Measurements from ENCODE around the gene PTTG1. TPM values are rescaled to one million over a fixed set of nuclear protein-coding genes. Genes with fewer than 3 reads are reported as not detected.

Gene PTTG1
- total and polyA plus RNA-seq, 2 of the 4 experiments (the other 2 are of a cell fraction) = 98.6 to 118 TPM

DNA sequence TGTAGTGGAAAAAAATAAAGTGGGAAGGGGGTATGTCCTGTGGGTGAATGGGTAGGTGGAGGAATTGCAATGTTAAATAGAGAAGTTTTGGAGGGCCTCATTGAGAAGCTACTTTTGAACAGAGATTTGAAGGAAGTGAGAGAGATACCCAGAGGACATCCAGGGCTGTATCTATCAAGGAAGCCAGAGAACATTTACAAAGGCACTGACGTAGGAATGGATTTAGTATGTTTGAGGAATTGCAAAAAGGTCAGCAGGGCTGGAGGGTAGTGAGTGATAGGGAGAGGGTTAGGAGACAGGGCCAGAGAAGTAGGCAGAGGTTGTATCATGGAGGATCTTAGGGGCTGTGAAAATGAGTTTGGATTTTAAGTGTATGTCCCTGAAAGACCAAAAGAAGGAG, 13.9 kb downstream of the PTTG1 start:
- no peak overlapping the region for H3K23ac ChIP-seq (ENCODE audit: low read depth, low read length)
- no peak overlapping the region for H4K91ac ChIP-seq (ENCODE audit: insufficient read depth, low read depth, low read length)
- no peaks in the 10 kb centered on the region for H4K20me1 ChIP-seq (ENCODE audit: insufficient read depth, low read length)
- no peak overlapping the region for H2BK15ac ChIP-seq (ENCODE audit: low read depth, low read length)
- no peaks in the 10 kb centered on the region for H3K36me3 ChIP-seq (ENCODE audit: control insufficient read depth, insufficient read depth, low read length)
- no peaks in the 10 kb centered on the region for H3K27me3 ChIP-seq (ENCODE audit: control insufficient read depth, insufficient read depth, low read length)
- intact Hi-C loops (cut with micrococcal nuclease) (loop anchor here (10.0 kb wide), 1 partner anchor 1109 kb away; the partner anchor contains the start of gene GABRB2), in situ Hi-C loops (cut with MboI; ENCODE audit: low sequenced_read_pairs) (no loop called here), dilution Hi-C loops (cut with HindIII; ENCODE audit: low sequenced_read_pairs, unreplicated experiment) (no loop called here)
- H3K27ac ChIP-seq (ENCODE audit: insufficient read depth, low read length) = no peak overlapping the region
- ChIA-PET POLR2A (ENCODE audit: unreplicated experiment) (no interaction called here), CTCF (no interaction called here)
- H2BK5ac ChIP-seq (ENCODE audit: low read depth, low read length, poor library complexity, severe bottlenecking) = no peak overlapping the region
- no peak overlapping the region for H3K18ac ChIP-seq (ENCODE audit: low read depth, low read length)
- no peak overlapping the region for H3K56ac ChIP-seq (ENCODE audit: extremely low read depth, insufficient read depth, low read length)
- DNase-seq (no peak), ATAC-seq (ENCODE audit: low read depth) (no peak)
- no peak overlapping the region for H2AK5ac ChIP-seq (ENCODE audit: low read depth, low read length)
- no peaks in the 10 kb centered on the region for H3K79me1 ChIP-seq (ENCODE audit: low read depth in 1 of 2, low read length in 2 of 2)
- no peak for TF ChIP-seq CTCF (conservative IDR thresholded peaks at IDR 0.05; ENCODE audit: low read depth, low read length)
- TF ChIP-seq CHD1 (IDR thresholded peaks at IDR 0.05; ENCODE audit: low read depth, low read length) = no peak
- TF ChIP-seq RAD21 (IDR thresholded peaks at IDR 0.05; ENCODE audit: low read length) = no peak
- no peak for TF ChIP-seq MAZ (IDR thresholded peaks at IDR 0.05; ENCODE audit: borderline replicate concordance, low read depth, low read length)
- TF ChIP-seq RFX5 (IDR thresholded peaks at IDR 0.05; ENCODE audit: low read depth, low read length) = no peak
- no peak for TF ChIP-seq BHLHE40 (IDR thresholded peaks at IDR 0.05; ENCODE audit: low read depth, low read length)
- no peak for TF ChIP-seq NFE2L2 (IDR thresholded peaks at IDR 0.05; ENCODE audit: low read depth, low read length)
- TF ChIP-seq ELK1 (IDR thresholded peaks at IDR 0.05; ENCODE audit: borderline replicate concordance, low read depth, low read length) = no peak
- TF ChIP-seq RCOR1 (IDR thresholded peaks at IDR 0.05; ENCODE audit: insufficient replicate concordance, low read length) = no peak
- TF ChIP-seq POLR2A (IDR thresholded peaks at IDR 0.05; ENCODE audit: low read depth, low read length) = no peak
- no peak for TF ChIP-seq SMC3 (IDR thresholded peaks at IDR 0.05; ENCODE audit: low read depth, low read length)
- TF ChIP-seq MAFK (IDR thresholded peaks at IDR 0.05; ENCODE audit: low read depth, low read length) = no peak
- no peak for TF ChIP-seq USF2 (IDR thresholded peaks at IDR 0.05; ENCODE audit: low read depth, low read length)
- no peak for TF ChIP-seq CEBPB (IDR thresholded peaks at IDR 0.05; ENCODE audit: low read depth, low read length)
- no peak for TF ChIP-seq FOS (IDR thresholded peaks at IDR 0.05; ENCODE audit: low read depth, low read length)
- no peak for TF ChIP-seq MXI1 (IDR thresholded peaks at IDR 0.05; ENCODE audit: borderline replicate concordance, low read depth, low read length)
- H3K4ac ChIP-seq (ENCODE audit: low read depth, low read length) = no peak overlapping the region
- no peak overlapping the region for H3K14ac ChIP-seq (replicated peaks; ENCODE audit: low read depth, low read length)
- no peak overlapping the region for H2BK120ac ChIP-seq (ENCODE audit: low read depth, low read length)
- no peaks in the 10 kb centered on the region for H3K9me1 ChIP-seq (ENCODE audit: insufficient read depth, low read length)
- H3K4me3 ChIP-seq (ENCODE audit: insufficient read depth, low read depth, low read length) = no peak overlapping the region
- H4K5ac ChIP-seq (ENCODE audit: low read depth, low read length) = no peak overlapping the region
- H4K8ac ChIP-seq (ENCODE audit: low read depth in 2 of 2, low read length in 2 of 2) = no peak overlapping the region
- H3K4me2 ChIP-seq (ENCODE audit: low read depth, low read length) = no peak overlapping the region
- BruUV-seq (replicated peaks) = no TSS peak
- WGBS, 2 experiments (ENCODE audit: extremely low coverage in 2 of 2, insufficient read length in 1 of 2) = 80% methylated on average over 1 of the region's 1 CpG; no CpG with 5 or more reads in 1 of the 2 experiments
- H3K9me3 ChIP-seq (ENCODE audit: control insufficient read depth, insufficient read depth, low read length) = no peaks in the 10 kb centered on the region
- no peaks in the 10 kb centered on the region for H3K4me1 ChIP-seq (ENCODE audit: control insufficient read depth, insufficient read depth, low read length)
- no peak overlapping the region for H2BK20ac ChIP-seq (ENCODE audit: low read depth, low read length)
- H2AFZ ChIP-seq (replicated peaks; ENCODE audit: low read length, poor library complexity) = no peak overlapping the region
- H2AK9ac ChIP-seq (replicated peaks; ENCODE audit: low read depth, low read length, poor library complexity) = no peak overlapping the region
- H3K9ac ChIP-seq (ENCODE audit: low read depth, low read length) = no peak overlapping the region

All from IMR-90 (cell line).